Measurements from ENCODE around the gene MRPS26. TPM values are rescaled to one million over a fixed set of nuclear protein-coding genes. Genes with fewer than 3 reads are reported as not detected.

MRPS26 gene
- total and polyA plus RNA-seq, 2 of the 13 experiments (the other 11 are each of a cell fraction or from before 2014, with no cell fraction given) = 89.8 to 187 TPM

GRCh38 chr20:3045816-3046676 lies at the start of gene MRPS26 (continued):
- TF ChIP-seq HNF4G (IDR thresholded peaks at IDR 0.05; ENCODE audit: borderline replicate concordance, low read depth, low read length) (peak; percentile 43), HNF4G (CRISPR knock-in tag; IDR thresholded peaks at IDR 0.05; ENCODE audit: borderline replicate concordance, low read depth) (peak; percentile 89), LBX2 (CRISPR knock-in tag; IDR thresholded peaks at IDR 0.05; ENCODE audit: borderline replicate concordance) (peak; percentile 90), MTA1 (CRISPR knock-in tag; IDR thresholded peaks at IDR 0.05; ENCODE audit: borderline replicate concordance) (peak; percentile 92; the same call in 1 of the 2 replicates), ZNF530 (CRISPR knock-in tag; IDR thresholded peaks at IDR 0.05; ENCODE audit: low read depth) (0 out of 2 replicates have a peak, but pooled peaks have one; percentile 46), CENPT (CRISPR knock-in tag; IDR thresholded peaks at IDR 0.05; ENCODE audit: low read depth) (peak; percentile 96), PCBP1 (IDR thresholded peaks at IDR 0.05; ENCODE audit: borderline replicate concordance, low read depth, low read length) (peak; percentile 93), ZNF33B (CRISPR knock-in tag; IDR thresholded peaks at IDR 0.05) (peak; percentile 52; the same call in 1 of the 2 replicates), CSRNP2 (CRISPR knock-in tag; conservative IDR thresholded peaks at IDR 0.05; ENCODE audit: low read depth) (peak; percentile 77; the same call in 1 of the 2 replicates), ZNF746 (CRISPR knock-in tag; IDR thresholded peaks at IDR 0.05) (peak; percentile 80; the same call in 1 of the 2 replicates), ZNF589 (CRISPR knock-in tag; conservative IDR thresholded peaks at IDR 0.05) (peak; percentile 98), TBP (CRISPR knock-in tag; IDR thresholded peaks at IDR 0.05) (no peak), SNAI1 (CRISPR knock-in tag; IDR thresholded peaks at IDR 0.05; ENCODE audit: borderline replicate concordance) (peak; percentile 26; the same call in 1 of the 2 replicates), ZNF382 (CRISPR knock-in tag; IDR thresholded peaks at IDR 0.05; ENCODE audit: borderline replicate concordance) (no peak), ISL2 (CRISPR knock-in tag; IDR thresholded peaks at IDR 0.05) (no peak; the same call in 1 of the 2 replicates)
- TF ChIP-seq, protein P1, sequence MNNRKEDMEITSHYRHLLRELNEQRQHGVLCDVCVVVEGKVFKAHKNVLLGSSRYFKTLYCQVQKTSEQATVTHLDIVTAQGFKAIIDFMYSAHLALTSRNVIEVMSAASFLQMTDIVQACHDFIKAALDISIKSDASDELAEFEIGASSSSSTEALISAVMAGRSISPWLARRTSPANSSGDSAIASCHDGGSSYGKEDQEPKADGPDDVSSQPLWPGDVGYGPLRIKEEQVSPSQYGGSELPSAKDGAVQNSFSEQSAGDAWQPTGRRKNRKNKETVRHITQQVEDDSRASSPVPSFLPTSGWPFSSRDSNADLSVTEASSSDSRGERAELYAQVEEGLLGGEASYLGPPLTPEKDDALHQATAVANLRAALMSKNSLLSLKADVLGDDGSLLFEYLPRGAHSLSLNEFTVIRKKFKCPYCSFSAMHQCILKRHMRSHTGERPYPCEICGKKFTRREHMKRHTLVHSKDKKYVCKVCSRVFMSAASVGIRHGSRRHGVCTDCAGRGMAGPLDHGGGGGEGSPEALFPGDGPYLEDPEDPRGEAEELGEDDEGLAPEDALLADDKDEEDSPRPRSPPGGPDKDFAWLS (CRISPR knock-in tag; IDR thresholded peaks at IDR 0.05; ENCODE audit: borderline replicate concordance) = peak; percentile 77
- TF ChIP-seq, protein P2, sequence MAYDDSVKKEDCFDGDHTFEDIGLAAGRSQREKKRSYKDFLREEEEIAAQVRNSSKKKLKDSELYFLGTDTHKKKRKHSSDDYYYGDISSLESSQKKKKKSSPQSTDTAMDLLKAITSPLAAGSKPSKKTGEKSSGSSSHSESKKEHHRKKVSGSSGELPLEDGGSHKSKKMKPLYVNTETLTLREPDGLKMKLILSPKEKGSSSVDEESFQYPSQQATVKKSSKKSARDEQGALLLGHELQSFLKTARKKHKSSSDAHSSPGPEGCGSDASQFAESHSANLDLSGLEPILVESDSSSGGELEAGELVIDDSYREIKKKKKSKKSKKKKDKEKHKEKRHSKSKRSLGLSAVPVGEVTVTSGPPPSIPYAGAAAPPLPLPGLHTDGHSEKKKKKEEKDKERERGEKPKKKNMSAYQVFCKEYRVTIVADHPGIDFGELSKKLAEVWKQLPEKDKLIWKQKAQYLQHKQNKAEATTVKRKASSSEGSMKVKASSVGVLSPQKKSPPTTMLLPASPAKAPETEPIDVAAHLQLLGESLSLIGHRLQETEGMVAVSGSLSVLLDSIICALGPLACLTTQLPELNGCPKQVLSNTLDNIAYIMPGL (CRISPR knock-in tag; IDR thresholded peaks at IDR 0.05; ENCODE audit: borderline replicate concordance in 1 of 2, low read depth in 1 of 2) = peak; percentile 92 to 99
- TF ChIP-seq, protein P3, sequence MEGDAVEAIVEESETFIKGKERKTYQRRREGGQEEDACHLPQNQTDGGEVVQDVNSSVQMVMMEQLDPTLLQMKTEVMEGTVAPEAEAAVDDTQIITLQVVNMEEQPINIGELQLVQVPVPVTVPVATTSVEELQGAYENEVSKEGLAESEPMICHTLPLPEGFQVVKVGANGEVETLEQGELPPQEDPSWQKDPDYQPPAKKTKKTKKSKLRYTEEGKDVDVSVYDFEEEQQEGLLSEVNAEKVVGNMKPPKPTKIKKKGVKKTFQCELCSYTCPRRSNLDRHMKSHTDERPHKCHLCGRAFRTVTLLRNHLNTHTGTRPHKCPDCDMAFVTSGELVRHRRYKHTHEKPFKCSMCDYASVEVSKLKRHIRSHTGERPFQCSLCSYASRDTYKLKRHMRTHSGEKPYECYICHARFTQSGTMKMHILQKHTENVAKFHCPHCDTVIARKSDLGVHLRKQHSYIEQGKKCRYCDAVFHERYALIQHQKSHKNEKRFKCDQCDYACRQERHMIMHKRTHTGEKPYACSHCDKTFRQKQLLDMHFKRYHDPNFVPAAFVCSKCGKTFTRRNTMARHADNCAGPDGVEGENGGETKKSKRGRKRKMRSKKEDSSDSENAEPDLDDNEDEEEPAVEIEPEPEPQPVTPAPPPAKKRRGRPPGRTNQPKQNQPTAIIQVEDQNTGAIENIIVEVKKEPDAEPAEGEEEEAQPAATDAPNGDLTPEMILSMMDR (CRISPR knock-in tag; IDR thresholded peaks at IDR 0.05) = peak; percentile 57
